GM23248 (cell line): Measurements from ENCODE around the gene GLT1D1. TPM values are rescaled to one million over a fixed set of nuclear protein-coding genes. Genes with fewer than 3 reads are reported as not detected.

Experiments used
- DNase-seq: peaks from one replicate; pipeline ENCODE4 v3.0.0-alpha.2; 2015
- H2AFZ ChIP-seq: fragments of 200-600 bp; sonication (generic); 2 replicates; pipeline ENCODE4 v1.6.1; 2016; ENCODE audit warnings: antibody characterized with exemption
- H3F3A ChIP-seq: fragments of 200-600 bp; sonication (generic); 2 replicates; pipeline ENCODE4 v1.6.1; 2016; ENCODE audit warnings: mild to moderate bottlenecking, antibody characterized with exemption, mixed run types; ENCODE audit not compliant: insufficient read depth
- H3K27ac ChIP-seq: fragments of 200-600 bp; sonication (generic); 2 replicates; pipeline ENCODE4 v1.5.1; 2016; ENCODE audit warnings: mild to moderate bottlenecking
- H3K27me3 ChIP-seq: fragments of 200-600 bp; sonication (generic); replicated peaks from 2 replicates; pipeline ENCODE4 v1.6.1; 2016; ENCODE audit warnings: mild to moderate bottlenecking; ENCODE audit not compliant: insufficient read depth
- H3K36me3 ChIP-seq: fragments of 200-600 bp; sonication (generic); 2 replicates; pipeline ENCODE4 v1.6.1; 2016; ENCODE audit warnings: low read depth, mild to moderate bottlenecking
- H3K4me1 ChIP-seq: fragments of 200-600 bp; sonication (generic); 2 replicates; pipeline ENCODE4 v1.6.1; 2016; ENCODE audit warnings: mild to moderate bottlenecking; ENCODE audit not compliant: insufficient read depth
- H3K4me2 ChIP-seq: fragments of 200-600 bp; sonication (generic); one replicate; pipeline ENCODE4 v1.6.1; 2016; ENCODE audit warnings: mild to moderate bottlenecking; ENCODE audit not compliant: unreplicated experiment
- H3K4me3 ChIP-seq: fragments of 200-600 bp; sonication (generic); 2 replicates; pipeline ENCODE4 v1.5.1; 2016; ENCODE audit warnings: mild to moderate bottlenecking
- H3K79me2 ChIP-seq: fragments of 200-600 bp; sonication (generic); 2 replicates; pipeline ENCODE4 v1.6.1; 2016; ENCODE audit warnings: mild to moderate bottlenecking; ENCODE audit not compliant: insufficient read depth
- H3K9ac ChIP-seq: fragments of 200-600 bp; sonication (generic); 2 replicates; pipeline ENCODE4 v1.6.1; 2016; ENCODE audit warnings: mild to moderate bottlenecking
- H3K9me2 ChIP-seq: fragments of 200-600 bp; sonication (generic); 2 replicates; pipeline ENCODE4 v1.6.1; 2016; ENCODE audit warnings: mixed run types, mild to moderate bottlenecking, moderate library complexity; ENCODE audit not compliant: insufficient read depth
- H3K9me3 ChIP-seq: fragments of 200-600 bp; sonication (generic); one replicate; pipeline ENCODE4 v1.6.1; 2017; ENCODE audit warnings: low read depth
- H4K20me1 ChIP-seq: fragments of 200-600 bp; sonication (generic); 2 replicates; pipeline ENCODE4 v1.6.0; 2016; ENCODE audit not compliant: insufficient read depth
- EZH2 ChIP-seq: fragments of 200-600 bp; sonication (generic); IDR thresholded peaks from 2 replicates; pipeline ENCODE4 v1.6.1; 2018; ENCODE audit warnings: antibody characterized with exemption, mild to moderate bottlenecking; ENCODE audit not compliant: insufficient read depth, poor library complexity, severe bottlenecking
- EZH2phosphoT487 ChIP-seq: fragments of 200-600 bp; sonication (generic); IDR thresholded peaks from 2 replicates; pipeline ENCODE4 v1.6.1; 2018; ENCODE audit warnings: antibody characterized with exemption, moderate library complexity, mild to moderate bottlenecking, low read depth; ENCODE audit not compliant: insufficient read depth
- WGBS, 2 experiments: methylation state at CpG; one replicate each; pipeline ENCODE4 v1.1.6; 2015 to 2017; ENCODE audit warnings: low lambda C conversion rate in 2 of 2, low coverage in 1 of 2; ENCODE audit errors: missing lambda C conversion rate in 2 of 2; 5-methylcytosine and 5-hydroxymethylcytosine counted together
- in situ Hi-C: fragments of 300-500 bp; cut with MboI; formaldehyde crosslinking; loops from 2 replicates; pipeline ENCODE4 v1.15.0; 2020
- polyA plus RNA-seq: library from polyadenylated mRNA; unstranded; fragments of >200 nt; fragmentation: Nextera tagmentation; extraction: Ambion mirVana; gene quantifications from 2 replicates; pipeline ENCODE4 v1.2.1, GENCODE V29; 2016
- total RNA-seq: library from RNA; depleted of rRNA; stranded (reverse); fragments of >200 nt; shearing (Covaris generic); gene quantifications from 2 replicates; pipeline ENCODE4 v1.2.3, GENCODE V29; 2014

The GLT1D1 gene
- total and polyA plus RNA-seq, 2 experiments from 2014 or later: not detected

- Histone ChIP-seq H3K4me1 (no peaks in the 10 kb centered on the region), H2AFZ (no peak overlapping the region), H3K9me3 (no peaks in the 10 kb centered on the region), H3K27me3 (no peaks in the 10 kb centered on the region), H3K9ac (no peak overlapping the region), H3K27ac (no peak overlapping the region), H3K4me3 (no peak overlapping the region), H4K20me1 (no peaks in the 10 kb centered on the region), H3K4me2 (no peak overlapping the region), H3K36me3 (no peaks in the 10 kb centered on the region), H3F3A (no peaks in the 10 kb centered on the region), H3K79me2 (no peaks in the 10 kb centered on the region), H3K9me2 (no peaks in the 10 kb centered on the region)
- no peak for TF ChIP-seq EZH2phosphoT487
- TF ChIP-seq EZH2: no peak
- WGBS, 2 experiments: 54 to 57% methylated on average over 7 of the region's 7 CpGs
- DNase-seq: no peak
- in situ Hi-C loops: no loop called here
Measured at GRCh38 chr12:128933926-128934325, 80.6 kb downstream of the GLT1D1 start.

DNA sequence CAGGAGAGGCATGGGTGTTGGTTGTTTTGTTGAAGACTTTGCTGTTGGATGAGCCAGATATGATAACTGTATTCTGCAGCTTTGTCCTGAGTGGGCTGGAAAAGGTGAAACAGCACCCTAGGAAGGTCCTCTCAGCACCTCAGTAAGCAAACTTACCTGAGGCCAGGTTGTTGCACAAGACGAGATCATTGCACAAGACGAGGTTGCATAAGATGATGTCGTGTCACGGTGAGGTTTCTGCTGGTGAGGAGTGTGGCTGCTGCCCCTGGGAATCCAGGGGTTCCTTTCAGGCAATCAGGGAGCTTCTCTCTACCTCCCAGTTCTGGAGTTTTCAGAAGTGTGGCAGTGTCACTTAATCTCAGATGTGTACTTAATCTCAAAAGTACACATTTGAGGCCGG, 85.6 kb downstream of the GLT1D1 start:
- Histone ChIP-seq H3K9me3 (no peaks in the 10 kb centered on the region), H3K27me3 (no peaks in the 10 kb centered on the region), H2AFZ (no peak overlapping the region), H3K4me2 (no peak overlapping the region), H3K9ac (no peak overlapping the region), H3K27ac (no peak overlapping the region), H3K9me2 (no peaks in the 10 kb centered on the region), H3K36me3 (no peaks in the 10 kb centered on the region), H3K79me2 (no peaks in the 10 kb centered on the region), H4K20me1 (no peaks in the 10 kb centered on the region), H3K4me3 (no peak overlapping the region), H3K4me1 (no peaks in the 10 kb centered on the region), H3F3A (no peaks in the 10 kb centered on the region)
- in situ Hi-C loops: no loop called here
- no peak for DNase-seq
- TF ChIP-seq EZH2: no peak
- TF ChIP-seq EZH2phosphoT487: no peak
- 49 to 56% methylated on average over 5 of the region's 5 CpGs for WGBS, 2 experiments

GRCh38 chr12:128940090-128940888, 87.0 kb downstream of the GLT1D1 start:
- Histone ChIP-seq H3K36me3 (no peaks in the 10 kb centered on the region), H3K4me2 (no peak overlapping the region), H3K9me2 (no peaks in the 10 kb centered on the region), H3F3A (no peaks in the 10 kb centered on the region), H3K4me3 (no peak overlapping the region), H3K27ac (no peak overlapping the region), H4K20me1 (no peaks in the 10 kb centered on the region), H3K27me3 (no peaks in the 10 kb centered on the region), H3K9me3 (no peaks in the 10 kb centered on the region), H3K9ac (no peak overlapping the region), H3K4me1 (no peaks in the 10 kb centered on the region), H3K79me2 (no peaks in the 10 kb centered on the region), H2AFZ (no peak overlapping the region)
- in situ Hi-C loops: no loop called here
- WGBS, 2 experiments: 34 to 38% methylated on average over 15 of the region's 15 CpGs
- no peak for TF ChIP-seq EZH2phosphoT487
- no peak for TF ChIP-seq EZH2
- DNase-seq: no peak

GRCh38 chr12:128940974-128941373, 87.7 kb downstream of the GLT1D1 start:
- no peaks in the 10 kb centered on the region for H3K9me3 ChIP-seq
- 20 to 27% methylated on average over 5 of the region's 5 CpGs for WGBS, 2 experiments
- H3K9ac ChIP-seq: no peak overlapping the region
- H4K20me1 ChIP-seq: no peaks in the 10 kb centered on the region
- no peaks in the 10 kb centered on the region for H3K4me1 ChIP-seq
- H3K9me2 ChIP-seq: no peaks in the 10 kb centered on the region
- H3F3A ChIP-seq: no peaks in the 10 kb centered on the region
- H3K36me3 ChIP-seq: no peaks in the 10 kb centered on the region
- no peak overlapping the region for H3K27ac ChIP-seq
- H2AFZ ChIP-seq: no peak overlapping the region
- TF ChIP-seq EZH2: no peak
- TF ChIP-seq EZH2phosphoT487: no peak
- H3K27me3 ChIP-seq: no peaks in the 10 kb centered on the region
- no peak overlapping the region for H3K4me2 ChIP-seq
- no peak for DNase-seq
- no peak overlapping the region for H3K4me3 ChIP-seq
- no peaks in the 10 kb centered on the region for H3K79me2 ChIP-seq
- in situ Hi-C loops: no loop called here
